ENCODE results near the gene BPIFB2. TPM values are rescaled to one million over a fixed set of nuclear protein-coding genes. Genes with fewer than 3 reads are reported as not detected.

The BPIFB2 gene
- total and polyA plus RNA-seq, 2 donors (not counting 3 experiments of a cell fraction or from before 2014, with no cell fraction given): not detected

DNA sequence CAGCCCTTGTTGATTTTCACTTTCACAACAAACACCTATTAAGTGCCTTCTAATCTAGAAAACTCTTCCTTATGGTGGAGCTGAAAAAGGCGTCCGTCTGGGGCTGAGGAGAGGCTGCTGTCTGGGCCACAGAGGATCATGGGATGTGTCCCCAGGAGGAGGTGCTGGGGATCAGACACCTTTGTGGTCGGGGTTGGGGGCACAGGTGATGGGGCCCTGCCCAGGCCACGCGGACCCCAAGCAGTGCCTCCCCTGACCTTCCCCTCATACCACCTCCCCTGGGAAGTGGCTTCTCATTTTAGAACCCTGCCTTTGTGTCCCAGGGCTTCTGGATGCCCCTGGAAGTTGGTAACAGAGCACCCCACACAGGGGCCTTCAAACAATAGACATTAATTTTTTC, 44.3 kb upstream of the BPIFB2 start:
- Histone ChIP-seq H3K9me1 (replicated peaks; ENCODE audit: control insufficient read depth, extremely low read depth, insufficient read depth, low read length) (no peaks in the 10 kb centered on the region), H3K36me3 (ENCODE audit: control insufficient read depth in 2 of 2, extremely low read depth in 1 of 2, insufficient read depth in 2 of 2, low read length in 2 of 2) (no peaks in the 10 kb centered on the region), H3K79me2 (ENCODE audit: control insufficient read depth, insufficient read depth, low read length) (no peaks in the 10 kb centered on the region), H2AFZ (ENCODE audit: low read depth, low read length) (no peak overlapping the region), H4K20me1 (replicated peaks; ENCODE audit: control insufficient read depth, extremely low read depth, insufficient read depth, low read length) (no peaks in the 10 kb centered on the region), H3K9me3 (replicated peaks; ENCODE audit: control insufficient read depth, insufficient read depth, low read length) (no peaks in the 10 kb centered on the region), H3K4me2 (ENCODE audit: insufficient read depth, low read length) (no peak overlapping the region), H3K27ac (ENCODE audit: insufficient read depth, low read depth, low read length) (no peak overlapping the region), H3K9ac (replicated peaks; ENCODE audit: extremely low read depth, insufficient read depth, low read length) (no peak overlapping the region), H3K4me3 (replicated peaks in 1 of 3; ENCODE audit: insufficient read depth in 1 of 3, low read depth in 1 of 3, low read length in 3 of 3) (no peak overlapping the region), H3K4me1 (ENCODE audit: control insufficient read depth, extremely low read depth, insufficient read depth, low read length) (no peaks in the 10 kb centered on the region), H3K27me3 (ENCODE audit: control insufficient read depth in 2 of 2, insufficient read depth in 2 of 2, low read length in 2 of 2) (peaks cover 1 to 2% of the 10 kb centered on the region in 2 experiments)
- ChIA-PET POLR2A (no interaction called here), CTCF (interaction anchor here (1.1 kb wide), 1 partner anchor 12 kb away, joined by 3 read pairs; no protein-coding TSS in a partner anchor)
- dilution Hi-C loops (cut with MboI; ENCODE audit: extremely low pct_ligation_motif_present, low sequenced_read_pairs) (no loop called here), intact Hi-C loops (cut with micrococcal nuclease) (no loop called here)
- DNase-seq (ENCODE audit: low read depth, low spot score) (no peak), FAIRE-seq (no peak)
- no TSS peak for BruUV-seq (replicated peaks)
- TF ChIP-seq POLR2A (IDR thresholded peaks at IDR 0.05; ENCODE audit: low read depth, low read length): no peak
- no peak for TF ChIP-seq FOS (IDR thresholded peaks at IDR 0.05; ENCODE audit: borderline replicate concordance, insufficient read depth, low read length)
- TF ChIP-seq GATA2 (IDR thresholded peaks at IDR 0.05; ENCODE audit: insufficient read depth, insufficient read length, low read depth, low read length): no peak
- TF ChIP-seq EZH2 (IDR thresholded peaks at IDR 0.05; ENCODE audit: borderline replicate concordance, low read depth, low read length, severe bottlenecking): no peak
- TF ChIP-seq JUN (IDR thresholded peaks at IDR 0.05; ENCODE audit: borderline replicate concordance, insufficient read depth, insufficient read length, low read depth): no peak
- TF ChIP-seq, protein P1, sequence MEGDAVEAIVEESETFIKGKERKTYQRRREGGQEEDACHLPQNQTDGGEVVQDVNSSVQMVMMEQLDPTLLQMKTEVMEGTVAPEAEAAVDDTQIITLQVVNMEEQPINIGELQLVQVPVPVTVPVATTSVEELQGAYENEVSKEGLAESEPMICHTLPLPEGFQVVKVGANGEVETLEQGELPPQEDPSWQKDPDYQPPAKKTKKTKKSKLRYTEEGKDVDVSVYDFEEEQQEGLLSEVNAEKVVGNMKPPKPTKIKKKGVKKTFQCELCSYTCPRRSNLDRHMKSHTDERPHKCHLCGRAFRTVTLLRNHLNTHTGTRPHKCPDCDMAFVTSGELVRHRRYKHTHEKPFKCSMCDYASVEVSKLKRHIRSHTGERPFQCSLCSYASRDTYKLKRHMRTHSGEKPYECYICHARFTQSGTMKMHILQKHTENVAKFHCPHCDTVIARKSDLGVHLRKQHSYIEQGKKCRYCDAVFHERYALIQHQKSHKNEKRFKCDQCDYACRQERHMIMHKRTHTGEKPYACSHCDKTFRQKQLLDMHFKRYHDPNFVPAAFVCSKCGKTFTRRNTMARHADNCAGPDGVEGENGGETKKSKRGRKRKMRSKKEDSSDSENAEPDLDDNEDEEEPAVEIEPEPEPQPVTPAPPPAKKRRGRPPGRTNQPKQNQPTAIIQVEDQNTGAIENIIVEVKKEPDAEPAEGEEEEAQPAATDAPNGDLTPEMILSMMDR (IDR thresholded peaks at IDR 0.05; ENCODE audit: extremely low read depth in 1 of 2, insufficient read depth in 1 of 2, low read depth in 1 of 2, low read length in 2 of 2): no peak
- TF ChIP-seq MYC (IDR thresholded peaks at IDR 0.05; ENCODE audit: low read depth, low read length): no peak
- TF ChIP-seq POLR2AphosphoS5 (IDR thresholded peaks at IDR 0.05; ENCODE audit: insufficient read depth, low read depth, low read length): no peak
- TF ChIP-seq, protein P2, sequence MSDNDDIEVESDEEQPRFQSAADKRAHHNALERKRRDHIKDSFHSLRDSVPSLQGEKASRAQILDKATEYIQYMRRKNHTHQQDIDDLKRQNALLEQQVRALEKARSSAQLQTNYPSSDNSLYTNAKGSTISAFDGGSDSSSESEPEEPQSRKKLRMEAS (IDR thresholded peaks at IDR 0.05; ENCODE audit: insufficient read depth, insufficient read length): no peak

Measured in endothelial cell of umbilical vein (primary cell).